CD14-positive monocyte (primary cell): ENCODE results near the gene SHB. TPM values are rescaled to one million over a fixed set of nuclear protein-coding genes. Genes with fewer than 3 reads are reported as not detected.

ENCODE experiments used
- DNase-seq, 3 donors: peaks; one replicate each; pipeline ENCODE4 v3.0.0-alpha.2; 2011 to 2022
- H2AFZ ChIP-seq: 2 replicates; pipeline ENCODE4 v1.6.0; 2012; ENCODE audit warnings: mild to moderate bottlenecking, low read depth, low read length, inconsistent platforms; ENCODE audit not compliant: insufficient read depth, poor library complexity, severe bottlenecking
- H3K27ac ChIP-seq, 2 donors: 1 replicate in 1 of 2; 2 replicates in 1 of 2; pipeline ENCODE4 v1.5.1; 2012 to 2013; ENCODE audit warnings: low read length in 2 of 2, control low read depth in 1 of 2, inconsistent platforms in 1 of 2, low read depth in 1 of 2, mild to moderate bottlenecking in 1 of 2
- H3K27me3 ChIP-seq, 2 donors: one replicate each; pipeline versions ENCODE4 v1.6.0 to v1.6.1; 2011 to 2013; ENCODE audit warnings: low read length in 2 of 2; ENCODE audit not compliant: control insufficient read depth in 2 of 2, insufficient read depth in 2 of 2
- H3K36me3 ChIP-seq, 2 donors: replicated peaks in 1 of 2; 1 replicate in 1 of 2; 2 replicates in 1 of 2; pipeline versions ENCODE4 v1.5.1 to v1.6.1; 2012 to 2013; ENCODE audit warnings: low read length in 2 of 2, control low read depth in 1 of 2, inconsistent platforms in 1 of 2, mild to moderate bottlenecking in 1 of 2; ENCODE audit not compliant: insufficient read depth in 2 of 2, control insufficient read depth in 1 of 2
- H3K4me1 ChIP-seq, 2 donors: 1 replicate in 1 of 2; 2 replicates in 1 of 2; pipeline versions ENCODE4 v1.5.1 to v1.6.1; 2012 to 2013; ENCODE audit warnings: low read length in 2 of 2, control low read depth in 1 of 2, inconsistent platforms in 1 of 2, mild to moderate bottlenecking in 1 of 2, moderate library complexity in 1 of 2; ENCODE audit not compliant: insufficient read depth in 2 of 2, control insufficient read depth in 1 of 2
- H3K4me2 ChIP-seq: replicated peaks from 2 replicates; pipeline ENCODE3; 2012; ENCODE audit warnings: low read length, moderate library complexity, mild to moderate bottlenecking; ENCODE audit not compliant: poor library complexity, severe bottlenecking; ENCODE audit errors: extremely low read depth
- H3K4me3 ChIP-seq, 3 experiments: fragments of 200-600 bp in 1 of 3; sonication (generic) in 1 of 3; replicated peaks in 1 of 3; 1 replicate in 2 of 3; 2 replicates in 1 of 3; pipeline ENCODE4 v1.5.1; 2011 to 2013; ENCODE audit warnings: low read length in 3 of 3, mild to moderate bottlenecking in 3 of 3, control low read depth in 2 of 3, low read depth in 2 of 3, inconsistent platforms in 1 of 3, moderate library complexity in 1 of 3
- H3K79me2 ChIP-seq: 2 replicates; pipeline ENCODE4 v1.6.0; 2012; ENCODE audit warnings: mild to moderate bottlenecking, control low read depth, inconsistent platforms, low read length, moderate library complexity; ENCODE audit not compliant: insufficient read depth
- H3K9ac ChIP-seq: 2 replicates; pipeline ENCODE4 v1.6.0; 2017; ENCODE audit warnings: low read length, mild to moderate bottlenecking; ENCODE audit not compliant: insufficient read depth, poor library complexity, severe bottlenecking
- H3K9me3 ChIP-seq, 2 donors: replicated peaks in 1 of 2; 1 replicate in 1 of 2; 2 replicates in 1 of 2; pipeline versions ENCODE4 v1.5.1 to v1.6.1; 2012 to 2013; ENCODE audit warnings: low read length in 2 of 2, control low read depth in 1 of 2; ENCODE audit not compliant: control insufficient read depth in 1 of 2, insufficient read depth in 1 of 2
- H4K20me1 ChIP-seq: 2 replicates; pipeline ENCODE4 v1.6.0; 2012; ENCODE audit warnings: mild to moderate bottlenecking, low read length, control low read depth, moderate library complexity; ENCODE audit not compliant: insufficient read depth
- H3K27ac Mint-ChIP-seq, 7 donors: one replicate each; pipeline ENCODE4 v1.8.0; 2020; ENCODE audit warnings: mild to moderate bottlenecking in 7 of 7, mixed read lengths in 7 of 7, moderate library complexity in 6 of 7, inconsistent platforms in 2 of 7
- H3K27me3 Mint-ChIP-seq, 3 donors: one replicate each; pipeline ENCODE4 v1.8.0; 2021 to 2022; ENCODE audit warnings: low read depth in 3 of 3, mild to moderate bottlenecking in 3 of 3, mixed read lengths in 3 of 3, moderate library complexity in 3 of 3, inconsistent platforms in 1 of 3
- H3K36me3 Mint-ChIP-seq, 2 donors: one replicate each; pipeline ENCODE4 v1.8.0; 2020; ENCODE audit warnings: mixed read lengths in 2 of 2, inconsistent platforms in 1 of 2, mild to moderate bottlenecking in 1 of 2
- H3K4me1 Mint-ChIP-seq: one replicate; pipeline ENCODE4 v1.8.0; 2020; ENCODE audit warnings: mild to moderate bottlenecking, mixed read lengths
- H3K4me3 Mint-ChIP-seq, 2 donors: one replicate each; pipeline ENCODE4 v1.8.0; 2020; ENCODE audit warnings: mild to moderate bottlenecking in 2 of 2, mixed read lengths in 2 of 2, moderate library complexity in 1 of 2
- H3K9me3 Mint-ChIP-seq, 7 donors: one replicate each; pipeline ENCODE4 v1.8.0; 2020 to 2022; ENCODE audit warnings: mixed read lengths in 7 of 7, mild to moderate bottlenecking in 6 of 7, moderate library complexity in 6 of 7, inconsistent platforms in 2 of 7
- CTCF ChIP-seq: fragments of 200-600 bp; IDR thresholded peaks from one replicate; pipeline ENCODE4 v1.8.0; 2022; ENCODE audit warnings: antibody characterized with exemption, mild to moderate bottlenecking
- WGBS: methylation state at CpG from one replicate; pipeline ENCODE4 v1.1.5; 2013; ENCODE audit warnings: missing lambda C conversion rate; ENCODE audit not compliant: insufficient coverage; 5-methylcytosine and 5-hydroxymethylcytosine counted together
- intact Hi-C, 2 donors: fragments of 100-400 bp; cut with micrococcal nuclease; formaldehyde crosslinking; loops; one replicate each; pipeline versions ENCODE4 v1.15.0 to v1.15.1; 2023
- polyA plus RNA-seq, 3 donors: library from polyadenylated mRNA; depleted of rRNA in 1 of 3; unstranded in 2 of 3; stranded (reverse) in 1 of 3; fragments of 300-500 nt in 2 of 3; fragments of >200 nt in 1 of 3; fragmentation: Illumina TruSeq in 2 of 3; gene quantifications; 1 replicate in 2 of 3; 2 replicates in 1 of 3; pipeline ENCODE4 v1.2.3, GENCODE V29; 2012 to 2021

Gene SHB
- polyA plus RNA-seq, 3 donors = 0.27 to 1.3 (median 0.31) TPM

GRCh38 chr9:37994639-37995347, 74.2 kb downstream of the SHB start:
- Histone ChIP-seq H3K9me3 (no peaks in the 10 kb centered on the region), H3K27ac (peak overlapping the region; percentile 85 to 97), H3K36me3 (no peaks in the 10 kb centered on the region), H4K20me1 (no peaks in the 10 kb centered on the region), H2AFZ (peak overlapping the region; percentile 25), H3K4me1 (peaks cover 74% of the 10 kb centered on the region in 2 donors), H3K9ac (peak overlapping the region; percentile 75), H3K27me3 (no peaks in the 10 kb centered on the region), H3K79me2 (no peaks in the 10 kb centered on the region), H3K4me2 (peak overlapping the region; percentile 53), H3K4me3 (peak overlapping the region in 1 of 3 experiments; percentile 41)
- H3K27me3 Mint-ChIP-seq = peaks cover 0 to 3% (median 0%) of the 10 kb centered on the region in 3 donors
- 0% methylated on average over 9 of the region's 15 CpGs for WGBS
- peaks cover 81% of the 10 kb centered on the region for H3K4me1 Mint-ChIP-seq
- peaks cover 0 to under 1% of the 10 kb centered on the region in 2 donors for H3K36me3 Mint-ChIP-seq
- peak overlapping the region; percentile 67 to 83 for H3K4me3 Mint-ChIP-seq
- intact Hi-C loops = loop anchor here (2.0 to 5.0 kb wide), 4 partner anchors 14 to 92 kb away; partner anchors contain the start of genes SHB (in 2 of the 2) and SLC25A51 (in 1 of the 2)
- no peaks in the 10 kb centered on the region for H3K9me3 Mint-ChIP-seq
- DNase-seq = peak; percentile 95 to 98 (median 95)
- no peak for TF ChIP-seq CTCF
- H3K27ac Mint-ChIP-seq = peak overlapping the region; percentile 97 to 99 (median 99)

- no peaks in the 10 kb centered on the region for H3K9me3 Mint-ChIP-seq
- intact Hi-C loops = loop anchor here (5.0 kb wide), 3 partner anchors 74 to 91 kb away; partner anchors contain the start of genes SHB (in 2 of the 2) and SLC25A51 (in 1 of the 2)
- no peaks in the 10 kb centered on the region for H3K36me3 Mint-ChIP-seq
- Histone ChIP-seq H3K4me2 (no peak overlapping the region), H3K9ac (no peak overlapping the region), H3K4me3 (no peak overlapping the region), H3K27me3 (no peaks in the 10 kb centered on the region), H3K36me3 (no peaks in the 10 kb centered on the region), H3K4me1 (peaks cover 57% of the 10 kb centered on the region in 2 donors), H2AFZ (no peak overlapping the region), H3K79me2 (no peaks in the 10 kb centered on the region), H4K20me1 (no peaks in the 10 kb centered on the region), H3K9me3 (no peaks in the 10 kb centered on the region), H3K27ac (peak overlapping the region; percentile 9 to 63)
- no peak for TF ChIP-seq CTCF
- peak overlapping the region; percentile 51 to 88 (median 86) for H3K27ac Mint-ChIP-seq
- DNase-seq = peak; percentile 75 to 81 (median 79)
- peaks cover 0 to 3% (median 0%) of the 10 kb centered on the region in 3 donors for H3K27me3 Mint-ChIP-seq
- peaks cover 74% of the 10 kb centered on the region for H3K4me1 Mint-ChIP-seq
- peak overlapping the region in 1 of 2 donors; percentile 65 for H3K4me3 Mint-ChIP-seq
- 14% methylated on average over 5 of the region's 8 CpGs for WGBS
Measured at GRCh38 chr9:37992924-37993349, 76.1 kb downstream of the SHB start.
